GM20431 (cell line): ENCODE data around the gene ACADM.
"Not testable (repeated sequence)": the region's sequence is repeated elsewhere in the genome, so short reads cannot be mapped to it uniquely, and the experiment has no call there.

Experiments
- in situ Hi-C: fragments of 300-500 bp; cut with MseI, MboI; formaldehyde crosslinking; loops from one replicate; pipeline ENCODE4 v1.15.0; 2020; ENCODE audit warnings: low sequenced_read_pairs; ENCODE audit not compliant: unreplicated experiment

ACADM gene

GRCh38 chr1:75724472-75725022, at the start of gene ACADM:
TSS of gene ACADM (plus strand) at chr1:75724709. CDS start at chr1:75724788, 79 bp downstream.
- in situ Hi-C loops = no loop called here

DNA sequence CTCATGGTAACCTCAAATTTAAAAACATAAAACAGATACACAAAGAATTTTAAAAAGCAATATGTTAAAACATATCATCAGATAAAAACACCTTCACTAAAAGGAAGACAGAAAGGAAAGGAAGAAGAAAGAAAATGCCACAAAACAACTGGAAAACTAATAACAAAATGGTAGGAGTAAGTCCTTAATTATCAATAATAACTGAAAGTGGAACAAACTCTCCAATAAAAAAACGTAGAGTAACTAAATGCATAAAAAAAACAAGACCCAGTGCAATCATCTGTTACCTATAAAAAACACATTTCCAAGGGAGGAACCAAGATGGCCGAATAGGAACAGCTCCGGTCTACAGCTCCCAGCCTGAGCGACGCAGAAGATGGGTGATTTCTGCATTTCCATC, 47.1 kb upstream of the ACADM start:
- in situ Hi-C loops = no loop called here

GRCh38 chr1:75677964-75678363, 46.5 kb upstream of the ACADM start:
- in situ Hi-C loops = not testable (repeated sequence)

DNA sequence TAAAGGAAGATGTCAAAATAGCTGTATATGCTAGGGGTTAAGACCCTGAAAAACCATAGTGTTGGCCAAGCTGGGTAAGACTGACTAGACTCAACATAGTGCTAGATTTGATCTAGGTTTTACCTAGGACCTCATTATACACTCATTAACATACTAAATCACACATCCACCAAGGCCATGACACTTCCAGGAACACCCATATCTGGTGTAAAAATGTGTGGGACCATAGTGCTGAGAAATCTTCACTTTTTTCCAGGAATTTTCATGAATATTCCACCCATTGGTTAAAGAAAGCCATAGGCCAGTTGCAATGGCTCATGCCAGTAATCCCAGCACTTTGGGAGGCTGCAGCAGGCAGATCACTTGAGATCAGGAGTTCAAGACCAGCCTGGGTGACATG, 34.0 kb upstream of the ACADM start:
- in situ Hi-C loops = no loop called here

DNA sequence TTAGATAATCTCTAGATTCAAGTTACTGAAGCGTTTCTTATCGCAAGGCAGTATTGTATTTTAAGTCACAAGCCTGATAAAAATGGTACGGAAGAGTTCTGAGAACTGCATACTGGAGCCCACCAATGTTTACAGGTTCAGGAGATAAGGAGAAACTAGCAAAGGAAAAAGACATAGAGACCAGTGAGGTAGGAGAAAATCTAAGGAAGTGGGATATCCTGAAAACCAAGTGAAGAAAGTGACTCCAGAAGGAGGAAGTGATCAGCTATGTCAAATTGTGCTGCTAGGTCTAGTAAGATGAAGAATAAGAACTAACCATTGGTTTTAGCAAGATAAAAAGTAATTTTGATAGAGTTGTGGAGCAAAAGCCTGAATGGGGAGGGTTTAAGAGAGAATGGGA, 31.0 kb upstream of the ACADM start:
- in situ Hi-C loops = no loop called here

DNA sequence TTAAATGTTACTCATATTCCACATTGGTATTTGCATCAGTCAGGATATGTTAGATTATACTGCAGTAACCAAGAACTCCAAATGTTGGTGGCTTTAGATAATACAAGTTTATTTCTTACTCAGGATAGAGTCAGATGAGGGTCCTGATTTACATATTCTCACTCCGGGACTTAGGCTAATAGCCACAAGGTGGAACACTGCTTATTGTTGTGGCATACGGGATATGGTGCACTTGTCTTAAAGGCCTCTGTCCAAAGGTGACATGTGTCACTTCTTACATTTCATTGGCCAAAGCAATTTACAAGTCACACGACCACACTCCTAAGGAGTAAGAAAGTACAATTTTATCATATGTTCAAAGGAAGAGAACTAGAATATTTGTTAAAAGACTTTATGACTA, 28.5 kb upstream of the ACADM start:
- in situ Hi-C loops = no loop called here

GRCh38 chr1:75707191-75707590, 17.3 kb upstream of the ACADM start:
- in situ Hi-C loops = no loop called here

GRCh38 chr1:75708910-75709309, 15.6 kb upstream of the ACADM start:
- in situ Hi-C loops = no loop called here

- in situ Hi-C loops = no loop called here
These were observed 13.7 kb upstream of the ACADM start for GRCh38 chr1:75710832-75711231.

- in situ Hi-C loops = no loop called here
These were observed 12.7 kb upstream of the ACADM start for GRCh38 chr1:75711846-75712245.

DNA sequence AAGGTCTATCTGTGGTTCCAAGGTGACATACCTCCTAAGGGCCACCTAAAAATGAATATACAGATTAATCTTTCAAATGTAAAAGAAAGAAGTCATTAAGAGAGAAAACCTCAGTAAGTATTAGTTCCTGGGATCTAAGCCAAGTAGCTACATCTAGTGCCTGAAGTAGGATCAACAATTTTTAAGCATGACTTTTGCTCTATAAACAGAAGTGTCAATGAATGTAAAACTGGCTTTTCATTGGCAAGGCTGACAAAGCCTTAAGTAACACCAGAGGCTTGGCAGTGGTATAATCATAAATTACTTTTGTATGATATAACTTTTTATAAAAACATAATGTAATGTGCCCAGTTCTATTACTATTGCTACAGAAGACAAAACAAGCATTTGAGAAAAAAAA, 12.2 kb upstream of the ACADM start:
- in situ Hi-C loops = no loop called here

DNA sequence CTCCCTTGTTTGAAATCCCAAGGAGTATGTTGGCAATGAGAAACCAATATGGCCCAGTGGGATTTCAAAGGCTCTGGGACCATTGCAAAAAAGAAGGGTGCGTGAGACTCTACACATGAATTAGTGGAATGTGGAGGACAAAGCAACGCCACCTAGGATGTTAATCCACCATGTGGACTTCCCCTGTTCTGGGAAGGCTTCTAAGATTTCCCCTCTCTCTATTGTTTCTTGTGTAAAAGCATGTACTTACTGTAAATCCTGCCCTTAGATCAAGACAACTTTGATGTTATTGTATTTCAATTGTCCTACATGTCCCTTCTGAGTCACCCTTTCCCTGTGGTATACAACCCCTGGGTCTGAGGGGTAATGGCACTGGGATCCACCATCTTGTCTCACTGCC, 4.7 kb upstream of the ACADM start:
- in situ Hi-C loops = no loop called here

DNA sequence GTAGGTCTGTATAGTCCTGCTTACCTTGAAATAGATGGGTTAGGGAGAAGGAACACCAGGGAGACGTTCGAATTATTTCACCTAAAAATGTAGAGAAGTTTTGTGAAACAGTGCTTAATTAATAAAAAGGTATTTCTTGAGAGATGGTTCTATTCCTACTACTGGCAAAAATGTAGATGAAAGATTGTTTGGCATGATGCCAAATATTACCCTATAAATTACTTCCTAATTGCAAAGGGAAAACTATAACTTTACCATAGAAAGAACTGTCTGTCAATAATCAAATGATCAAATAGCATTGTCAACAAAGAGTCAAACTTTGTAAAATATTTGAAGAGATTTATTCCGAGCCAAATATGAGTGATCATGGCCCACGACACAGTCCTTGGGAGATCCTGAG, 4.2 kb upstream of the ACADM start:
- in situ Hi-C loops = no loop called here

DNA sequence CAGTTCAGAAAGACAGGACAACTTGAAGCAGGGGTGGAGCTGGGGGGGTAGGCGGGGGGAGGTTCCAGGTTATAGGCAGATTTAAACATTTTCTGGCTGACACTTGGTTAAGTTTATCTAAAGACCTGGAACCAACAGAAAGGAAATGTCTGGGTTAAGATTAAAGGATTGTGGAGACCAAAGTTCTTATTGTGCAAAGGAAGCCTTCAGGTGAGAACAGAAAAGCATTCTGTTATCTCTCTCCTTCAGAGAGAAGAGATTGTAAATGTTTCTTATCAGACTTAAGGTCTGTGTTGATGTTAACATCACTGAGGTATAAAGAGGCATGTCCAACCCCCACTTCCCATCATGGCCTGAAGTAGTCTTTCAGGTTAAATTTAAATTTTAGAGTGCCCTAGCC, 3.7 kb upstream of the ACADM start:
- in situ Hi-C loops = no loop called here

DNA sequence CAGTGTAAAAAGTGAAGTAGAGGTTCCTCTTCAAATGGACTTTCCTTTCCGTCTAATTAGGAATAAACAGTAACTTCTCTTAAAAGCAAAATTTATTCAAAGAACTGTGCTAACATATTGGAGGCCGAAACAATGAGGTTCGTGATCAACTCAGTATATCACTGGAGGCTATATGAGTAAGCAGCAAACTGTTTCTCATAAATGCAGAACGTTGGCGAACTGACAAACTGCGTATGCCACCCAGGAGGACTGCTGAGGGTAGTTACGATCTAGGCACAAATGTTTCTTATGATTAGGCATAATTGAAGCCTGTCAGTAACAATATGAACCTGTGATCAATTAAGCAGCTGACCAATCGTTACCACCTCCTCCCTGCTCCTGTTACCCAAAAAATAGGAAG, 2.3 kb upstream of the ACADM start:
- in situ Hi-C loops = not testable (repeated sequence)

DNA sequence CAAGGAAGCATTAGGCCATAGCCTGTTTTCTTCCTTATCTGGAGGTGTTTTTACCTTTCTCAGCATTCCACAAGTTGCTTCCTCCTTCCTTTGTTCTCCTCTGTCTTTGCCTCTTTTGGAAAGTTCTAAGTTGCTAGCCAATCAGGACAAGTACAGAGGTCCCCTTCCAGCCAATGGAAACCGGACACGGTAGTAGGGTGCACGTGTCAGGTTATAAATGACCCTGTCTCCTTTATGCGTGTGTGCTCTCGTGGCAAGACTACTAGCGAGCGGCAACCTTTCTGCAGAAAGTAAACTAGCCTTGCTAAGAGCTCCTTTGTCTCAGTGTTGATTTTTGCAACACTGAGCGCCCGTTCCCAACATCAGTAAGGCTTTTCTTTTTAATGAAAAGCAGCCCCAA, 1.5 kb upstream of the ACADM start:
- in situ Hi-C loops = no loop called here

DNA sequence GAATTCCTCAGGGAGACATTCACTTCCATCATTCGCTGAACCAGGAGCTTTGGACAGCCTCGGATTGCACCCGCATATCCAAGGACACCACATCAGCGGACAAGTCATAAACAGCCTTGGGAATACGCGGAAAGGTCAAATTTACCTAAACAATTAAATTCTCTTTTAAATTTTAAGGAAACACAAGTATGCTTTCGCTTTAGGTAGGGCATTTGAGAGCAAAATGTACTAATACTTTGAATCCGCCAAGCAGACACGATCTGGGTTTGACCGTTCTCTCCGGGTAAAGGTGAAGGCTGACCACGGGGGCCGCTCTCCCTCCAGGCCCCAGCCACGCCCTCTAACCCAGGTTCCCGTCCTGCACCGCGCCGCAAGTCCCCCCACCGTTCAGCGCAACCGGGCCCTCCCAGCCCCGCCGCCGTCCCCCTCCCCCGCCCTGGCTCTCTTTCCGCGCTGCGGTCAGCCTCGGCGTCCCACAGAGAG, 479 bp upstream of the ACADM start:
- in situ Hi-C loops = no loop called here

DNA sequence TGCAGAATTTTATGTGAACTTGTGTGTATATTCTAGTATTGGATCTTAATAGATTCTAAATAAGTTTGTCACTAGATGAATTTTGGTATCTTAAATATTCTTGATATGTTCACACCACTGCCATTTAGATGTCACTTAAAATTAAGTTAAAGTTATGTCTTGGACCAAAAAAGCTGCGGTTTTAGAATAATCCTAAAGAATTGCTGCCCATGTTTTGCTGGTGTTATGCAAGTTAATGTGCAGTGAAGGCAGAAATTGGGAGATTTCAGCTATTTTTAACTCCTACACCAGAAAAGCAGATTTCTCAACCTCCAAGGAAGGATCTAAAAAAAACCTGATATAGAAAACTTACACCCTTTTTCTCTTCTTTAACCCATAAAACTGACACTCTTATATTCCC, 757 bp downstream of the ACADM start:
- in situ Hi-C loops = no loop called here

DNA sequence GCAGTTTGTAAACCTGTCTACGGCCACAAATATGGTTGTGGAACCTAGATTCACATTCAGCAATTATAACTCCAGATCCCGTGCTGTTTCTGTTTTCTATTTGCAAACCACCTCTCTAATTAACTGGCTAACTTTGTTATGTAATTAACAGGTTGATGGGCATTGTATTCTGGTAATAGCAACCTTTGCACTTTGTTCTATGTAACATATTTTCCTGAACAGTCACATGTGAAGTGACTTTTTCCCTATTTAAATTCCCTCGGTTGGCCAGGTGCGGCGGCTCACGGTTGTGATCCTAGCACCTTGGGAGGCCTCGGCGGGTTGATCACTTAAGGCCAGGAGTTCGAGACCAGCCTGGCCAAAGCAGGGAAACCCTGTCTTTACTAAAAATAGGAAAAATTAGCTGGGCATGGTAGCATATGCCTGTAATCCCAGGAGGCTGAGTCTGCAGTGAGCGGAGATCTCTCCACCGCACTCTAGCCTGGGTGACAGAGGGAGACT, 1.4 kb downstream of the ACADM start:
- in situ Hi-C loops = no loop called here

DNA sequence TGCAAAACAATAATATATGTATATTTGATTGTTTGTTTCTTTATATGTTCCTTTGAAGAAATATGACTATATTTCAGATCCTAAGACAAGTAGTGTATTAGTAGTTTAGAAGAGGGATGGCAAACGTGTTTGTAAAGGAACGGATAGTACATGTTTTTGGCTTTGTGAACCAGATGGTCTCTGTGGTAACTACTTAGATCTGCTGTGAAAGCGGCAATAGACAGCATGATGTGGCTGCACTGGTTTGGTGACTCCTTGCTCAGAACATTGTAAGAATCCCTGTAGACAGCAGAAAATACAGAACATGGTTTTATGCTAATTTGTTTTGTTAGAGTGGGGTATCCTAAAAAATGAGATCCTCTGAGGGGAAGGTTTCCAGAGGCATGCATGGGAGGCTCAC, 3.1 kb downstream of the ACADM start:
- in situ Hi-C loops = no loop called here

DNA sequence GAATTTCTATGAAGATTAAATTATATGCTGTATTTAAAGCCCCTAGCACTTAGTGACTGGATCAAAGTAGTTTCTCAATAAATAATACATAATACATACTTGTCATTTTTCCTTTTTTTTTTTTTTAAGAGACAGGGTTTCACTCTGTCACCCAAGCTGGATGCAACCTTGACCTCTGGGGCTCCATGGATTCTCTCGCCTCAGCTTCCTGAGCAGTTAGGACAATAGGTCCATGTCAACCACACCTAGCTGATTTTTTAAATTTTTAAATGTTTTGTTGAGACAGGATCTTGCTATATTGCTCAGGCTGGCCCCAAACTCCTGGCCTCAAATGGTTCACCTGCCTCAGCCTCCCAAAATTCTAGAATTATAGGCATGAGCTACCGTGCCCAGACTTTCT, 5.9 kb downstream of the ACADM start:
- in situ Hi-C loops = no loop called here

DNA sequence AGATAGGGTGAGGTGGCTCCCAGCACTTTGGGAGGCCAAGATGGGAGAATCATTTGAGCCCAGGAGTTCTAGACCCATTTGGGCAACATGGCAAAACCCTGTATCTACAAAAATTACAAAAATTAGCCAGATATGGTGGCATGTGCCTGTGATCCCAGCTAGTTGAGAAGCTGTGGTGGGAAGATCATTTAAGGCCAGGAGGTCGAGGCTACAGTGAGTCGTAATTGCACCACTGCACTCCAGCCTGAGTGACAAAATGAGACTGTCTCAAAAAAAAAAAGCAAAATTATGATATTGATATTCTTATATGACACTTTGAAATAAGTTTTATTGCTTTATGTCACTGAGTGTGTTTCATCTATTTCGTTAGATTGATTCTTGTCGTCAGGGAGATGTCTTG, 7.4 kb downstream of the ACADM start:
- in situ Hi-C loops = no loop called here

DNA sequence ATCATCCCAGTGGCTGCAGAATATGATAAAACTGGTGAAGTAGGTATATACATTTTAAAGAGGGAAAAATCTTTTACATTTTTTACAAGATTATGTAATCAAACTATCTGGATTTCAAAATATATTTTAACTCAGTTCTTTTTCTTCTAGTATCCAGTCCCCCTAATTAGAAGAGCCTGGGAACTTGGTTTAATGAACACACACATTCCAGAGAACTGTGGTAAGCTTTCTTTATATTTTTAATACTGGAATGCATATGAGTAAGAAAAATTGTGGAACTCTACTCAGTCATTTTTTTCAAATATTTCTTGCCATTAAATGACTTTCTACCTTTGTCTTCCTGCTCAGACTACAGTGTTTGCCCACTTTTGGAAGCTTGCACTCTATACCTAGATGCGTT, 8.2 kb downstream of the ACADM start:
- in situ Hi-C loops = no loop called here
